ENCODE data around the gene DYNC1H1. TPM values are rescaled to one million over a fixed set of nuclear protein-coding genes. Genes with fewer than 3 reads are reported as not detected.

DYNC1H1 gene
- total RNA-seq, 1 donor from 2014 or later: 564 TPM

DNA sequence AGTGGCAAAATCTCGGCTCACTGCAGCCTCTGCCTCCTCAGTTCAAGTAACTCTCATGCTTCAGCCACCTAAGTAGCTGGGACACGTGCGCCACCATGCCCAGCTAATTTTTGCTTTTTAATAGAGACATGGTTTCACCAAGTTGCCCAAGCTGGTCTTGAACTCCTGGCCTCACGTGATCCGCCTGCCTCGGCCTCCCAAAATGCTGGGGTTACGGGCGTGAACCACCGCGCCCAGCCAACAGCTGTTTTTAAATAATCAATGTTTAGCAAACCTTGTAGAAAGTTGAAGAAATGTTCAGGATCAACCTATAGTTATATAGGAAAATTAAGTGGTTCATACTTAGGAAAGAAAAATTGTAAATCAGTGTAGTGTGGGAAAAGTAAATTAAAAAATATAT, 128.4 kb downstream of the DYNC1H1 start:
- DNase-seq: no peak

GRCh38 chr14:102094101-102094500, 129.7 kb downstream of the DYNC1H1 start:
- no peak for DNase-seq

GRCh38 chr14:102095231-102095870, 131.0 kb downstream of the DYNC1H1 start:
- DNase-seq: no peak

- no peak for DNase-seq
Observed at GRCh38 chr14:102095871-102096568, 131.6 kb downstream of the DYNC1H1 start.

DNA sequence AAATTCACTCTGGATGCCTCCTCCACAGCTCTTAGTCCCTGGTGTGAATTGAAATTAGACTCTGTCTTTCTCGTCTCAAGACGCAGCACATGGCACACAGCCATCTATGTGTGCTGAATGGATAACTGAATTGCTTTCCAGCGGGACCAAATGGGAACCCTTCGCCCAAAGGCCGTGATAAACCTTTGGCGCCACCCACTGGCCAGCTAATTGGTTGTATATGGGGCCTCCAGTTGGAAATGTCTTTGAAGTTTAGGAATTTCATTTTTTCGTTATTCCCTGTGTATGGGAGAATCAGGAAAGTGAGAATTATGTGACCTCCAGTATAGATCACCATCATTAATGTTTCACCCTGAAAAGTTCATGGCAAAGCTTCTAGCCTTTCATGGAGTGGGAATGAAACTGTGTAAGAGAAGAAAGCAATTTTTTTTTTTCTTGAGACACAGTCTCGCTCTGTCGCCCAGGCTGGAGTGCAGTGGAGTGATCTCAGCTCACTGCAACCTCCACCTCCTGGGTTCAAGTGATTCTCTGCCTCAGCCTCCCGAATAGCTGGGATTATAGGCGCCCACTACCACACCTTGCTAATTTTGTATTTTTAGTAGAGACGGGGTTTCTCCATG, 132.3 kb downstream of the DYNC1H1 start:
- DNase-seq: peak; percentile 85

- no peak for DNase-seq
Observed at GRCh38 chr14:102097441-102098135, 133.2 kb downstream of the DYNC1H1 start.

- no peak for DNase-seq
Observed at GRCh38 chr14:102103062-102103695, 138.8 kb downstream of the DYNC1H1 start.

DNA sequence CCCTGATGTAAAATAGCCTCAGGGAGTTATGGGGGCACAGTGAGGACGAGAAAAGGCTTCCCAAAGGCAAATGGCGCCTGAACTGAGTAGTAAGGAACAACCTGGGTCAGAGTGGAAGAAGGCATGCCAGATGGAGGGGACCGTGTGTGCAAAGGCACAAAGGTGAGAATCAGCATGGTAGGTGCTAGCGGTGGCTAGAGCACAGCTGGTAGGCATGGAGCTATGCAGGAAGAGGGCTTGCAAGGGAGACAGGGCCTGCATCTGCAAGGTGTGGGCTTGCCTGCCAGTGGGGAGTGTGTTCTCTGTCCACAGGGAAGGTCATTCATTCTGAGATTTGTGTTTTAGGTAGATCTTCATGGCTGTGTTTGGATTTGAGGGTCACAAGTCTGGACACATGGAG, 141.0 kb downstream of the DYNC1H1 start:
- no peak for DNase-seq

Other genes starting within 250 kb of the DYNC1H1 start
- gene PPP2R5C, start 202.9 kb upstream of the DYNC1H1 start, total RNA-seq: 80.8 and 88.9 TPM in 2 replicates
- gene HSP90AA1, start 122.5 kb downstream of the DYNC1H1 start, total RNA-seq: 663 and 684 TPM in 2 replicates
- 16.8 and 20.1 TPM in 2 replicates for gene WDR20, start 175.3 kb downstream of the DYNC1H1 start, total RNA-seq

All from dermis blood vessel endothelial cell (primary cell).